Measurements from ENCODE around the gene RNF145.
"Not testable (repeated sequence)": the region's sequence is repeated elsewhere in the genome, so short reads cannot be mapped to it uniquely, and the experiment has no call there.

The RNF145 gene

DNA sequence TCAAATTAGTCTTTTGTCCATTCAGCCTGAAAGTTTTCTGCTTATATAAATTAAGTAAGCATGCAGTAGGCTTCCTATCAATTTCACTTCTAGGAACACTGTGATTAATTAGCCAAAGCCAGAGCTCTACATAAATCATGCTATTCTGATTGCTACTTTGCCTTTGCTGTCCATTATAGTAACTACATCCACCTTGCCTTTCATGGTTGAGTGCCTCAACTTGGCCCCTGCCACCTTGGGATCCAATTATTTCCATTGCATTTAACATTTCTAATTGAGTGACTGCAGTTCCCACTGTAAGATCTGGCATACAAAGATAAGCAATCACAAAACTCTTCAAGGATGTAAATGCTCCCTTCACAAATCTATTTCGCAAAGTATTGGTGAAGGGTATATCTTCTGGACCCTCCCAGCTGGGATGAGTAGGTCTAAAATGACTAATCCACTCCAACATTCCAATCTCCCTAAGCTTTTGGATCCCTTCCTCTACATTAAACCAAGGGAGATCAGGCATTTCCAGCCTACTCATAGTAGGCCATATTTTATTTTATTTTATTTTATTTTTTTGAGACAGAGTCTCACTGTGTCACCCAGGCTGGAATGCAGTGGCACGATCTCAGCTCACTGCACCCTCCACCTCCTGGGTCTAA lies 26.6 kb upstream of the RNF145 start:
- not testable (repeated sequence) for H3K9me3 ChIP-seq (ENCODE audit: control insufficient read depth, low read length); H3K9ac ChIP-seq (ENCODE audit: low read length); H3K36me3 ChIP-seq (ENCODE audit: control insufficient read depth, insufficient read depth, low read length); H3K4me3 ChIP-seq (ENCODE audit: low read length); H3K27me3 ChIP-seq (ENCODE audit: control insufficient read depth, insufficient read depth, low read length); H3K4me1 ChIP-seq (ENCODE audit: control insufficient read depth, insufficient read depth, low read length)

- H3K27me3 ChIP-seq (ENCODE audit: control insufficient read depth, insufficient read depth, low read length): no peaks in the 10 kb centered on the region
- no peak overlapping the region for H3K4me3 ChIP-seq (ENCODE audit: low read length)
- H3K9ac ChIP-seq (ENCODE audit: low read length): no peak overlapping the region
- H3K9me3 ChIP-seq (ENCODE audit: control insufficient read depth, low read length): no peaks in the 10 kb centered on the region
- H3K36me3 ChIP-seq (ENCODE audit: control insufficient read depth, insufficient read depth, low read length): no peaks in the 10 kb centered on the region
- H3K4me1 ChIP-seq (ENCODE audit: control insufficient read depth, insufficient read depth, low read length): no peaks in the 10 kb centered on the region
Measured at GRCh38 chr5:159231167-159231566, 21.8 kb upstream of the RNF145 start.

GRCh38 chr5:159230657-159231056 lies 21.3 kb upstream of the RNF145 start:
- H3K4me3 ChIP-seq (ENCODE audit: low read length): no peak overlapping the region
- H3K36me3 ChIP-seq (ENCODE audit: control insufficient read depth, insufficient read depth, low read length): no peaks in the 10 kb centered on the region
- H3K9me3 ChIP-seq (ENCODE audit: control insufficient read depth, low read length): no peaks in the 10 kb centered on the region
- H3K4me1 ChIP-seq (ENCODE audit: control insufficient read depth, insufficient read depth, low read length): no peaks in the 10 kb centered on the region
- H3K9ac ChIP-seq (ENCODE audit: low read length): no peak overlapping the region
- no peaks in the 10 kb centered on the region for H3K27me3 ChIP-seq (ENCODE audit: control insufficient read depth, insufficient read depth, low read length)

- not testable (repeated sequence) for H3K9ac ChIP-seq (ENCODE audit: low read length); H3K36me3 ChIP-seq (ENCODE audit: control insufficient read depth, insufficient read depth, low read length); H3K27me3 ChIP-seq (ENCODE audit: control insufficient read depth, insufficient read depth, low read length); H3K4me3 ChIP-seq (ENCODE audit: low read length); H3K4me1 ChIP-seq (ENCODE audit: control insufficient read depth, insufficient read depth, low read length); H3K9me3 ChIP-seq (ENCODE audit: control insufficient read depth, low read length)
Measured at GRCh38 chr5:159228097-159228496, 18.7 kb upstream of the RNF145 start.

- Histone ChIP-seq H3K9me3 (ENCODE audit: control insufficient read depth, low read length) (no peaks in the 10 kb centered on the region), H3K4me3 (ENCODE audit: low read length) (no peak overlapping the region), H3K36me3 (ENCODE audit: control insufficient read depth, insufficient read depth, low read length) (no peaks in the 10 kb centered on the region), H3K4me1 (ENCODE audit: control insufficient read depth, insufficient read depth, low read length) (no peaks in the 10 kb centered on the region), H3K9ac (ENCODE audit: low read length) (no peak overlapping the region), H3K27me3 (ENCODE audit: control insufficient read depth, insufficient read depth, low read length) (no peaks in the 10 kb centered on the region)
Measured at GRCh38 chr5:159227452-159227851, 18.1 kb upstream of the RNF145 start.

- H3K4me1 ChIP-seq (ENCODE audit: control insufficient read depth, insufficient read depth, low read length): no peaks in the 10 kb centered on the region
- H3K27me3 ChIP-seq (ENCODE audit: control insufficient read depth, insufficient read depth, low read length): no peaks in the 10 kb centered on the region
- no peaks in the 10 kb centered on the region for H3K9me3 ChIP-seq (ENCODE audit: control insufficient read depth, low read length)
- H3K4me3 ChIP-seq (ENCODE audit: low read length): no peak overlapping the region
- H3K36me3 ChIP-seq (ENCODE audit: control insufficient read depth, insufficient read depth, low read length): no peaks in the 10 kb centered on the region
- no peak overlapping the region for H3K9ac ChIP-seq (ENCODE audit: low read length)
Measured at GRCh38 chr5:159226451-159226850, 17.1 kb upstream of the RNF145 start.

DNA sequence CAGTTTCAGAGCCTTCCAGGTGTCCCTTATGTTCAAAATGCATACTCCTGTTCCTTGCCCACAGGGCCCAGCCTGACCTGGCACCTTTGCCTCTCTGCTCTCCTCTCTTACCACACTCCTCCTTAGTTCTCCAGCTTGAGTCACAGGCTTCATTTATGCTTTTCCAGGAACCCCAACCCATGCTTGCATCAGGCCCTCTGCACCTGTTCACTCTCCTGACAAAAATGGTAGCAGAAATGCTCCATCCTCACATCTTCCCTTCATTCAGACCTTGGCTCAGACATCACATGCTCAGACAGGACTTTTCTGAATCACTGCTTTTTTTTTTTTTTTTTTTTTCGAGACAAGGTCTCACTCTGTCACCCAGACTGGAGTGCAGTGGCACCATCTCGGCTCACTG lies 15.1 kb upstream of the RNF145 start:
- no peaks in the 10 kb centered on the region for H3K27me3 ChIP-seq (ENCODE audit: control insufficient read depth, insufficient read depth, low read length)
- H3K4me3 ChIP-seq (ENCODE audit: low read length): no peak overlapping the region
- no peaks in the 10 kb centered on the region for H3K9me3 ChIP-seq (ENCODE audit: control insufficient read depth, low read length)
- H3K36me3 ChIP-seq (ENCODE audit: control insufficient read depth, insufficient read depth, low read length): no peaks in the 10 kb centered on the region
- no peak overlapping the region for H3K9ac ChIP-seq (ENCODE audit: low read length)
- no peaks in the 10 kb centered on the region for H3K4me1 ChIP-seq (ENCODE audit: control insufficient read depth, insufficient read depth, low read length)

GRCh38 chr5:159223469-159223868 lies 14.1 kb upstream of the RNF145 start:
- H3K4me3 ChIP-seq (ENCODE audit: low read length): no peak overlapping the region
- no peaks in the 10 kb centered on the region for H3K27me3 ChIP-seq (ENCODE audit: control insufficient read depth, insufficient read depth, low read length)
- H3K36me3 ChIP-seq (ENCODE audit: control insufficient read depth, insufficient read depth, low read length): no peaks in the 10 kb centered on the region
- H3K9me3 ChIP-seq (ENCODE audit: control insufficient read depth, low read length): no peaks in the 10 kb centered on the region
- H3K4me1 ChIP-seq (ENCODE audit: control insufficient read depth, insufficient read depth, low read length): no peaks in the 10 kb centered on the region
- H3K9ac ChIP-seq (ENCODE audit: low read length): no peak overlapping the region

GRCh38 chr5:159220206-159220605 lies 10.9 kb upstream of the RNF145 start:
- Histone ChIP-seq H3K4me3 (ENCODE audit: low read length) (no peak overlapping the region), H3K9ac (ENCODE audit: low read length) (no peak overlapping the region), H3K4me1 (ENCODE audit: control insufficient read depth, insufficient read depth, low read length) (no peaks in the 10 kb centered on the region), H3K9me3 (ENCODE audit: control insufficient read depth, low read length) (no peaks in the 10 kb centered on the region), H3K36me3 (ENCODE audit: control insufficient read depth, insufficient read depth, low read length) (no peaks in the 10 kb centered on the region), H3K27me3 (ENCODE audit: control insufficient read depth, insufficient read depth, low read length) (no peaks in the 10 kb centered on the region)

GRCh38 chr5:159218595-159219023 lies 9.3 kb upstream of the RNF145 start:
- Histone ChIP-seq H3K27me3 (ENCODE audit: control insufficient read depth, insufficient read depth, low read length) (no peaks in the 10 kb centered on the region), H3K36me3 (ENCODE audit: control insufficient read depth, insufficient read depth, low read length) (no peaks in the 10 kb centered on the region), H3K9me3 (ENCODE audit: control insufficient read depth, low read length) (no peaks in the 10 kb centered on the region), H3K9ac (ENCODE audit: low read length) (no peak overlapping the region), H3K4me1 (ENCODE audit: control insufficient read depth, insufficient read depth, low read length) (no peaks in the 10 kb centered on the region), H3K4me3 (ENCODE audit: low read length) (no peak overlapping the region)

DNA sequence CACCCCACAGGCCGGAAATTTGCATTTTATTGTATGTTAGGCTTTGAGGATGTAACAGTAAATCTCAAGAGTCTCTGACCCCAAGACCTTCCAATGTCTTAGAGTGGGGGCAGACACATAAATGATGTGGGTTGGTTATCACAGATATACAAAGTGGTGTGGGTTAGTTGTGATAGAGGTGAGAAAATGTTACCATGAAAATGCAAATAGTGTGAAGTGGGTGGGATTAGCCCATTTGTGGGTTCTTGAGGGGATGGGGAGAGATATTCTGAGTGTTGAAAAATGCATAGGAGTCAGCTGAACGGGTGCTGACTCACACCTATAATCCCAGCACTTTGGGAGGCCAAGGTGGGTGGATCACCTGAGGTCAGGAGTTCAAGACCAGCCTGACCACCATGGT lies 7.9 kb upstream of the RNF145 start:
- Histone ChIP-seq H3K27me3 (ENCODE audit: control insufficient read depth, insufficient read depth, low read length) (no peaks in the 10 kb centered on the region), H3K4me3 (ENCODE audit: low read length) (no peak overlapping the region), H3K9me3 (ENCODE audit: control insufficient read depth, low read length) (no peaks in the 10 kb centered on the region), H3K9ac (ENCODE audit: low read length) (no peak overlapping the region), H3K4me1 (ENCODE audit: control insufficient read depth, insufficient read depth, low read length) (no peaks in the 10 kb centered on the region), H3K36me3 (ENCODE audit: control insufficient read depth, insufficient read depth, low read length) (no peaks in the 10 kb centered on the region)

GRCh38 chr5:159216454-159216853 lies 7.1 kb upstream of the RNF145 start:
- no peak overlapping the region for H3K4me3 ChIP-seq (ENCODE audit: low read length)
- no peaks in the 10 kb centered on the region for H3K36me3 ChIP-seq (ENCODE audit: control insufficient read depth, insufficient read depth, low read length)
- no peaks in the 10 kb centered on the region for H3K27me3 ChIP-seq (ENCODE audit: control insufficient read depth, insufficient read depth, low read length)
- no peaks in the 10 kb centered on the region for H3K9me3 ChIP-seq (ENCODE audit: control insufficient read depth, low read length)
- no peak overlapping the region for H3K9ac ChIP-seq (ENCODE audit: low read length)
- H3K4me1 ChIP-seq (ENCODE audit: control insufficient read depth, insufficient read depth, low read length): peaks cover 6% of the 10 kb centered on the region

GRCh38 chr5:159215886-159216285 lies 6.5 kb upstream of the RNF145 start:
- Histone ChIP-seq H3K36me3 (ENCODE audit: control insufficient read depth, insufficient read depth, low read length) (no peaks in the 10 kb centered on the region), H3K4me1 (ENCODE audit: control insufficient read depth, insufficient read depth, low read length) (peaks cover 11% of the 10 kb centered on the region), H3K9ac (ENCODE audit: low read length) (no peak overlapping the region), H3K27me3 (ENCODE audit: control insufficient read depth, insufficient read depth, low read length) (no peaks in the 10 kb centered on the region), H3K4me3 (ENCODE audit: low read length) (no peak overlapping the region), H3K9me3 (ENCODE audit: control insufficient read depth, low read length) (no peaks in the 10 kb centered on the region)

Measured in mucosa of stomach (tissue), 1 donor.